ENCODE results near the gene RBSN.
"Not testable (repeated sequence)": the region's sequence is repeated elsewhere in the genome, so short reads cannot be mapped to it uniquely, and the experiment has no call there.

The RBSN gene

DNA sequence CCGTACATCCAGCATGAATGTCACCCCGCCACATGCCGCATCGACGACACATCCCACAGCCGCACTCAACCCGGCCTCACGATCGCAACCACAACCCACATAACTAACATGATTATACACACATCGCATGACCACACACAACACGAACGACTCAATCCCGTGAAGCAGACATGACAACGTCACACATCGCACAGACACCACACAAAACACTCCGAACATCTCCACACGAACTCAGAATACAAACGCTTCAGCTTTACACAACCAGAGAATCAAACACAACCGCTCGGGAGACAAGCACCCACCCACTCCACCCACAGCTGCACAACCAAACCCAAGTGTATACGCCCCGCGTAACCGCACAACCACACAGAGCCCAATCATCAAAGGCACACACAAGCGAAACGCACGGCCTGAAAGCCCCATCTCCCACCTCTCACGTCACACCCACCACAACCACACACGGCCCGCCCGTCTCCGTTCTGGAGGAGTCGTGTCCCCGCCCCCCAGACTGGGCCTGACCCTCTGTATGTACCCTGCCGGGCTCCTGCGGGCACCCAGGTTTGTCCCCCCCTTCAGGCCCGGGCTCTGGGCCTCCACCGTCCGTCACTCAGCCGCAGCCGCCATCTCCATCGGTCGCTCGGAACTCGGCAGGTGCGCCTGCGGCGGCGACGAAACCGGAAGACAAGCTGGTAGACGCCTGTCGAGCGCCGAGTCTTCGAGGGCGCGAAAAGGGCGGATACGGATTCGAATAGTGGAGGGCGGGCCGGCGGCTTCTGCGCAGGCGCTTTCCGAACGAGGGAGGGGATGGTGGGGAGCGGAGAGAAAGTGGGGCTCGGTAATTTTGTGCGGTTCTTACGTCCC, at the start of gene RBSN:
Gene RBSN, minus strand, starts transcription at position 646 of the 861 bp plus-strand sequence. CDS start 3,028 bp downstream, outside the sequence.
- peak; percentile 90 to 95 for DNase-seq (ENCODE audit: low read depth in 1 of 2, low spot score in 1 of 2)

DNA sequence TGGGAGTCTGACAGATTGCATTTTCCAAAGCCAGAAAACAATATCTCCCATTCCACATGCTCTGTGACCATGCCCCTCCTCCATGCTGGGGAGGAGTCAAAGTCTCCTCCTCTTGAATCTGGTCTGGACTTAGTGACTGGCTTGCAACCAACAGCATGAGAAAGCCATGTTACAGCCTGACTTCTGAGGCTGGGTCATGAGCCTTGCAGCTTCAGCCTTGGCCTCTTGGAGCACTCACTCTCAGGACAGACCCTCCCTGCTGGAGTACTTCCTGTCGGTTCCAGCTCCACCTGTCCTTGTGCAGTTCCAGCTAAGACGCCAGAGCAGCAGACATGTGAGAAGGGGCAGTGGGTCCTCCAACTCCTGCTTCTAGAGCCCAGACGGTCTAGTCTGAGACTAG, 49.7 kb upstream of the RBSN start:
- no peak for DNase-seq (ENCODE audit: low read depth in 1 of 2, low spot score in 1 of 2)

DNA sequence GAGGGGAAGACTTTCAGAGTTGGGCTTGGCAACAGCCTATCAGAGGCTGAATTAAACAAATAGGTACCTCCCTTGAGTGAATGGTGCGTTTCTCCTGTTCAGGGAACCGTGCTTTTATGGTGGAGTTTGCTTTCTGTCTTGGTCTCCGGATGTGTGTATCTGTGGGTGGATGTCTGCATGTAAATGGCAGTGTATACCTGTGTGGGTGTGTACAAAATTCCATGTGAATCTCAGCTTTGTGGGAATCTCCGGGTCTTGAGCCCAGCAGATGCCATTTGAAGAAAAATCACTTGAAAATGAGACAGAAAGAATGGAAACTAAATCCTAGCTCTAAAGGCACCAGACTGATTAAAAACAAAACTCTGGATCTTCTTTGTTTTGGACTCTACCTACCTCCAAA, 37.9 kb upstream of the RBSN start:
- DNase-seq (ENCODE audit: low read depth in 1 of 2, low spot score in 1 of 2) = not testable (repeated sequence)

DNA sequence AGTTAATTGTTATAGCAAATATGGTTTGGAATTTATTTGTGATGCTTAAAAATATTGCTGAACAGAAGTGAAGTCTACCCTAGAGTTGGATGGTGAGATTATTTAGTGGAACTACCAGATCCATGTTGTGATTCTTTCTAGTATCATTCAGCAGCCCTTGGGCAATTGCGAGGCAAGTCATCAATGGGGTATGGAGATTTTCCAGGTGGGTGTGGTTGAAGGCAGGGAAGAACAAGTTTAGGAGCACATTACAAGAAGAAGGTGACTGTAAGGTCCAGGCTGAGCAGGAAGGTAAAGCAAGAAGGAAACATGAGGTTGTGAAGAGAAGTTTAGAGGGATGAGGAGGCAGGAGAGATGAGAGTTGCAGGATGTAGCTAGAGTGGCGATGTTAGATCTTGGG, 36.0 kb upstream of the RBSN start:
- DNase-seq (ENCODE audit: low read depth in 1 of 2, low spot score in 1 of 2) = not testable (repeated sequence)

DNA sequence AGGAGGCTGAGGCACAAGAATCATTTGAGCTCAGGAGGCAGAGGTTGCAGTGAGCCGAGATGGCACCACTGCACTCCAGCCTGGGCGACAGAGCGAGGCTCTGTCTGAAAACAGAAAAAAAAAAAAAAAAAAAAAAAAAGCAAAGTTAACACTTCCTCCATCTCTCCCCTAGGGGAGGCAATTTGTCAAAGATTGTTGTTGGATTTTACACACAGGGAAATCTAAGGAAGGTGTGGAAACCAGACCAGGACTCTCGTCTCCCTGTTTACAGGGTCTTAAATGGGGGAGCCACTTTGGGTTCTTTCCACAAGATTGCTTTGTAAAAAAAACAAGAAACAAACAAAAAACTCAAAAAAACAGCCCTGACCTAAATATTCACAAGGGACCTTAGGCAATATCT, 29.5 kb upstream of the RBSN start:
- not testable (repeated sequence) for DNase-seq (ENCODE audit: low read depth in 1 of 2, low spot score in 1 of 2)

DNA sequence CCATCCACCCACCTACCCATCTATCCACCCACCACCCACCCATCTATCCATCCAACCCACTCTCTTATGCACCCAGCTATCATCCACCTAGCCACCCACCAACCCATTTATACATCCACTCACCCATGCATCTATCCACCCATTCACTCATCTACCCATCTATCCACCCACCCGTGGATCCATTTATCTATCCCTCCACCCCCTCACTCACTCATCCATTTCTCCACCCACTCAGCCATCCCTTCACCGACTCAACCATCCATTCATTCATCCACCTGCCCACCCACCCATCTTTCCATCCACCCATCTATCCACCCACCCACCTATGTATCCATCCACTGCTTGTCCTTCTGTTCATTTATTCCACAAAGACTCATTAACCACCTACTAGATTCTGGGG, 28.0 kb upstream of the RBSN start:
- DNase-seq (ENCODE audit: low read depth in 1 of 2, low spot score in 1 of 2) = not testable (repeated sequence)

DNA sequence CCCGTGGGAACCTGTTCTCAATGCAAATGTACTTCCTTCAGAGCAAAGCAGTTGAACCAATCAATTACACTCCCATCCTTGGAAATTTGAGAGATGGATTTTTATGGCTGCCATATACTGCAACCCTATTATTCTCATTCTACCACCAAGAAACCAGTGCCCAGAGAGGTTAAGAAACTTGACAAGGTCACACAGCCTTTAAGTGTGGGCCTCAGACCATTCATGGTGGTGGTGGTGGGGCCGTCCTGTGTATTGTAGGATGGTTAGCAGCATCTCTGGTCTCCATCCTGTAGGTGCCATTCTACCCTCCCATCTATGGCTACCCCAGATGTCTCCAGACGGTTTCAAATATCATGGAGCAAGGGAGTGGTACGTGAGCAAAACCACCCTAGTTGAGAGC, 23.4 kb upstream of the RBSN start:
- no peak for DNase-seq (ENCODE audit: low read depth in 1 of 2, low spot score in 1 of 2)

DNA sequence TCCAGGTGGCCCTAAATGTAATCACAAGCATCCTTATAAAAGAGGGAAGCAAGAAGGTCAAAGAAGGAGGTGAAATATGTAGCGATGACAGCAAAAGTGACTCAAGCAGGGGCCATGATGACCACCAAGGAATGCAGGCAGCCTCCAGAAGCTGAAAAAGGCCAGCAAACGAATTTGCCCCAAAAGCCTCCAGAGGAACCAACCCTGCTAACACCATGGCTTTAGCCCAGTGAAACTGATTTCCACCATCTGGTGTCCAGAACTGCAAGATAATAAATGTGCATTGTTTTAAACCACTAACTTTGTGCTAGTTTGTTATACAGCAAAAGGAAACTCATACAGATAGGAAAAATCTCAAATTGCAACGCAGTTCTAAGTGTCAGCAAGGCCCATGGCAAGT, 23.0 kb upstream of the RBSN start:
- no peak for DNase-seq (ENCODE audit: low read depth in 1 of 2, low spot score in 1 of 2)

DNA sequence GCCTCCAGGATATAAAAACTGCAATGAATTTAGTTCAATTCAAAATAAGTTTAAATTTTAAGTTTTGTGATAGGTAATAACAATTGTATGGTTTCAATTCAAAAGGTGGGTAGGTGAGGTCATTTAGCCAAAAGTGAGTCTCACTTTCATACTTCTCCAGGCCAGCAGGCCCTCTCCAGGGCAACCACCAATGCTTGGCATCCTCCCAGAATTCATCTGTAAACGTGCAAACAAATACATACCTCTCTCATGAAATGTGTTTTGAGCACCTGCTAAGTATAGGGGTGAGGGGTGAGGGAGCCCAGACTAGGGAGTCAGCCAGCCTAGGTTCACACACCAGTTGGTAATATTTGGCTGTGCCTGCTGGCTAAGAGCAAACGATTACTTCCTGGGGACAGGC, 22.0 kb upstream of the RBSN start:
- no peak for DNase-seq (ENCODE audit: low read depth in 1 of 2, low spot score in 1 of 2)

DNA sequence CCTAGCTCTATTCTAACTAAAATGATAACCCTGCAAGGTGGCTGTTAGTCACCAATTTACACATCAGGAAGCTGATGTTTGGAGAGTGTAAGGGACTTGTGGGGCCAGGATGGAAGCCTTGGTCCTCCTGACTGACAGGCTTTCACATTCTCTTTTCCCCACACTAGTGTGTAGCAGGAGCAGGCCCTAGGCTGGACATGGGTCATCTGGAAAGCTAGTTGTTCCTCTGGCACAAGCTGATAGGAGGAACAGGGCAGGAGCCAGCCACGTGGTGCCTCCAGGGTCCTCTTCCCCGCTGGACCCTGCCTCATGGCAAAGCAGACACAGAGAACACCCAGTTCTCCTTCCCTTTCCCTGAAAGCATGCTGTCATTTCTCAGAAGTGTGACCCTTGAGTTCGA, 18.1 kb upstream of the RBSN start:
- DNase-seq (ENCODE audit: low read depth in 1 of 2, low spot score in 1 of 2) = no peak

DNA sequence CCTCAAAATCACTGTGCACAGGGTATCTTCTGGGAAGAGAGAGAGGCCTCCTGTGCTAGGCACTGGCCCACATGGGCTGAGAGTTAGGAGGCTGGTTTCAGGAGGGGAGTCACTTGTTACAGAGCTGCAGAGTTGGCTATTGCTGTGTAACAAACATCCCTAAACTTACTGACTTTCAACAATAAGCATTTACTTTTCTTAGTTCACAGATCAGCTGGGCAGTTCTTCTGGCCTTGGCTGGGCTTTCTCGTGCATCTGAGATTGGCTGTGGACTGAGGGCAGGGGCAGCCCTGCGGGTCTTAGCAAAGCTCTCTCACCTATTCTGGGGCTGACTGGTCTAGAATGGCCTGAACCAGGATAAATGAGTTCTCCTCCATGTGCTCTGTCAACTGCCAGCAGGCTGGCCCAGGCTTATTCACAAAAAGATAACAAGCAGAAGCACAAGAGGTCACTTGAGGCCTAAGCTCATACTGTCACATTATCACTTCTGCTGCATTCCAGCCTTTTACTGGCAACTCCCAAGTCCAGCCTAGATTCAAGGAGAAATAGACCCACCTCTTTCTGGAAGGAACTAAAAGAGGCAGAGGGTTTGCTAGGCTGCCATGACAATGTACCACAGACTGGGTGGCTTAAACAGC, 17.2 kb upstream of the RBSN start:
- no peak for DNase-seq (ENCODE audit: low read depth in 1 of 2, low spot score in 1 of 2)

DNA sequence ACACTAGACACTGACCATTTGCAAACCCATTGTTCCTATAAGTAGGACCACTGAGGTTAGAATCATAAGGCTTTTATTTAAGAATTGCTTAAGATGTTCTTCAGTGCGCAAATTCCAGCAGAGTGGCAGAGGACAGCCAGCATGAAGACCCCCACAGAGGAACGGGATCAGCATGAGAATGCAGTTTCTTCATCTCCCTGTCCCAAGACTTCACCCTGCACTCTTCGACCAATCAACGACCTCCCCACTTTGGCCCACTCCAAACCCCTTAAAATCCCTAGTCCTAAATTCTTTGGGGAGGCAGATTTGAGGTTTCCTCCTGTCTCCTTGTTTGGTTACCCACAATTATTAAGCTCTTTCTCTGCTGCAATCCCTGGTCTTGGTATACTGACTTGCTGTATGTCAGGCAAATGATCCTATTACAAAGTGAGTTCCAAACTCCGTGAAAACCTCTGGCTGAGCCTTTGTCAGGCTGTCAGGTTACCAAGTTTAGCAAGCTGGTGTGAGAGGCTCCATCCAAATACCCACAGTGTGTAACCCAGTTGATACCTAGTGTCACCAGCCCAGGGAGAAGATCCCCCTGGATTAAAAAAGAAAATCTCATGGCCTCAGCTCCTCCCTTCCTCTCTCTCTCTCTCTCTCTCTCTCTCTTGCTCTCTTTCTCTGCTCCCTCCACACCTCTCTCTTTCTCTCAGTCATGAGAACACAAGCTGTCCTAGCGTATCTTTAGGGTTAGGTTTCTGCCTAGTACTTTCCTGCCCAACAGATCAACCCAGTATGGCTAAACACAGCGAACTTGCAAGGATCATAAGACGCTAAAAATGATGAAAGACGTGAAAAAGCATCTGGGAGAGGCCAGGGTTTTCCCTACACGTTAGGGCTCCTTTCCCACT, 15.8 kb upstream of the RBSN start:
- DNase-seq (ENCODE audit: low read depth in 1 of 2, low spot score in 1 of 2) = no peak

DNA sequence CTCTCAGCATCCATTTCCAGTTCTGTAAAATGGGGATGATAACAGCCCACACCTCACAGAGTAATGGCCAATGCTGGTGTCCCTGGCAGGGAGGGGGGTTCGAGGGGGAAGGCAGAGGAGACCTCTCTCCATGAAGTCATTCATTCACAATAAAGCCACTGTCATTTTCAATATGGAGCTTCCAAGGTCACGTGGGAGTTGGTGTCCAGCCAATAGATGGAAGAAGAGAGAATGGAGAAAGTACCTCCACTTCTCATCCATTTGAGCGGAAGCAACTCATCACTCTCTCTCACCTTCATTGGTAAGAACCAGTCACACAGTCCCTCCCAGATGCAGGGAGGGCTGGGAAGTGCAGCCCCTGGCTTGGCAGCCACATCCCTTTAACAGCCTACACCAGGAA, 14.9 kb upstream of the RBSN start:
- DNase-seq (ENCODE audit: low read depth in 1 of 2, low spot score in 1 of 2) = no peak

DNA sequence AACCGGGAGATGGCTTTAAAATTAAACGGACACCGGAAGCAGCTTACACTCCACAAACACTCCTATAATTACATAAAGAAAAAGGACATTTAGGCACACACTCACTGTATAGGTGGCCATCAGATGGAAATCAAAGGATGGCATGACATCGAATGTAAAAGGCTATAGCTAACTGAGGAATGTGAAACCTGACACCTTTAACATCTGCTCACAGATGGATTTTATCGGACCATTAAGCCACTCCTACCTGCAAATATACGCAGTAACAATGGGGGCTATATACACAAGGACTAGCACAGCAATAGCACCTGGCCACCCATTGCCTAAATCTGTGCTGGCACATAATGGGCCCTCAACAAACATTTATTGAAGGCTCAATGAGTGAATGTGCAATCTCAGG, 14.5 kb upstream of the RBSN start:
- no peak for DNase-seq (ENCODE audit: low read depth in 1 of 2, low spot score in 1 of 2)

DNA sequence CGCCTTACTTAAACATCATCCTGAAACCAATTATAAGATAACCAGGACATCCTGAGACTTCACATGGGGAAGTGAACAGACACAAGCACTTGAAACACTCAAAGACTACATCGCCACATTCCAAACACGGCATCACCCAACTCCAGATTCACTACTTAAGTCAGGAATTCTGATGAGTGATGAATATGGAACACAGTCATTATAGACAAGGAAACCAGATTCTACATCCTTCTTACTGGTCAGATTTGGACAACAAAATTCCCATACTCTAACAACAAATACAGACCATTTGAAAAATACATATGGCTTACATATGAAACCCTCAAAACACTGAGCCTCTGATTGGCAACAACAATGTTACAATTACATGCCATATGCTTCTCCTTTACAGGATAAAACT, 13.1 kb upstream of the RBSN start:
- no peak for DNase-seq (ENCODE audit: low read depth in 1 of 2, low spot score in 1 of 2)

DNA sequence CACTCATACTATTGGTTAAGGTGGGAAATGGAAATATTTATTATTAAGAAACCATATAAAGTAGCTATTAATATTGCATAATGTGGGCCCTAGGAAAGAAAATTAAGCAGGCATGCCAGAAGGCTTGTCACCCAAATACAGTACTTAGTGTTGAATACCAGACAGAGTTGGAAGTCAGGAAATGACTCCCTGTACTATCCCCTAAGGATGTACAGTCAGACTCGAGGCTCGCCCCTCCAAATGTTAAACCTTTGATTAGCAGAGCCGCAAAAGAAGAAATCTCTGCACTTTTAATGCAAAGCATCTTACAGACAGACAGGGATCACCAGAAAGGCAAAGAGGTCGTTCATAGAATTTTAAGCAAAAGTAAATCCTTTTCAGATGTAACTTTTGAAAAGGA, 11.3 kb upstream of the RBSN start:
- no peak for DNase-seq (ENCODE audit: low read depth in 1 of 2, low spot score in 1 of 2)

DNA sequence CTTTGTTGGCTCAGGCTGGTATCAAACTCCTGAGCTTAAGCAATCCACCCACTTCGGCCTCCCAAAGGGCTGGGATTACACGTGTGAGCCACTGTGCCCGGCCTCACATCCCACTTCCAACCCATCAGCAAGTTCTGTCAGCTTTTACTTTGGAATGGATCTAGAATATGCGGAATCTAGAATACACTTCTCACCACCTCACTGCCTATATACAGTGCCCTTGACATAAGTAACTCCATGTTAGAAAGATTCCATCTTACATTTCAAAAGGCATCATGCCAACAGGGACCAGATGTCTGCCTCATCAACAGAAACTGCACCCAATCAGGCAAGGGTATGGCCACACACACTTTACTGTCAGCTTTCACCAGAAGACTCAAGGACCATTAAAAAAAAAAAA, 9.9 kb upstream of the RBSN start:
- no peak for DNase-seq (ENCODE audit: low read depth in 1 of 2, low spot score in 1 of 2)

DNA sequence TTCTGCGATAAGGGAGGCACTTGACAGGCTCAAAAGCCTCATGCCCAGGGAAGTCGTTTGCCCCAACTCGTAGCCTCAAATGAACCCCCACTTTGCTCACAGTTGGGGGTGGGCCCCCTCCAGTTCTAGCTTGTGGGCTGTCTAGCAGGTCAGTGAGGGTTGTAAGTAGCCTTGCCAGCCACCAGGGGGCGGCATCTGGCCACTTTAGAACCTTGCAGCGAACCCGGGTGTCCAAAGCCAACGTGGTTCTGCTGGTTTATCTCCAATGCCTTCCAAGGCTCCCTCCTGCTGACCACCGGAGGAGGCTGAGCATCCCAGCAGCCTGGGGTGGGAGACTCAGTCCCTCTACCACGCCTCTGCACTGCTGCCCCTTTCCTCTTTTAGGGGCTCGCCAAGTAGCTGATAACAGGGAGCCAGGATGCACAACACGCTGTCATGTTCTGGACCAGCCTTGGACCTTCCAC, 9.2 kb upstream of the RBSN start:
- peak; percentile 55 to 57 for DNase-seq (ENCODE audit: low read depth in 1 of 2, low spot score in 1 of 2)

DNA sequence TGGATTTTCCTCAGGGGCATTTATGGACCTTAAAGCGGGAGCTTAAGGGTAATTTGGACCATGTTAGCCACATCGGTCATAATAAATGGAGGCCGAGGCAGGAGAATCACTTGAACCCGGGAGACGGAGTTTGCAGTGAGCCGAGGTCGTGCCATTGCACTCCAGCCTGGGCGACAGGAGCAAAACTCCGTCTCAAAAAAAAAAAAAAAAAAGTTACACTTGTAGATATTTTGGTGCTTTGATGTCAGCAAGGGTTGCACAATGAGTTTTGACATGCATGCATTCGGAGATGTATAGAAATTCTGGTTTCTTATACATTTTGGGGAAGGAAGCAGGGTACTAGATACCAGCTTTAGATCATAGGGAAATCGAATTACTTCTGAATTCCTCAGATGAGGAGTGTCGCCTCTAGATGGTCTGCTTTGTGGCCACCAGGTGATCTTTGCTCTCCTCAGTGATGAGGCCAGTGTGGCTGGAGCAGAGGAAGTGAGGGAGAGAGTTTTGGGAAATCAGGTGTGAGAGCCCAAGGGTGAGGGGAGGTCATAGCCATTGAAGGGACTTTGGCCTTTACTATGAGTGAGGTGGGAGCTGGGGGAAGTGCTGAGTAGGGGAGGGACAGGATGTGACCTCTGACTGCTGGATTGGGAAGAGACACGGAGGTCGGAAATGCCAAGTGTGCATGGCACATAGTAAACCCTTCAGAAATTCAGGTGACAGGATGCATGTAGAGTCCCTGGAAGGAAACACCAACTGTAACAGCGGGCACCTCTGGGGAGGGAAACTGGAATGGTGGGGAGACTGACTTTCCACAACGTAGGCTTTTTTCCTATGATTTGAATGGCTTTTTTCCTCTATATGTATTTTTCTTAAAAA, 8.4 kb upstream of the RBSN start:
- DNase-seq (ENCODE audit: low read depth in 1 of 2, low spot score in 1 of 2) = no peak

DNA sequence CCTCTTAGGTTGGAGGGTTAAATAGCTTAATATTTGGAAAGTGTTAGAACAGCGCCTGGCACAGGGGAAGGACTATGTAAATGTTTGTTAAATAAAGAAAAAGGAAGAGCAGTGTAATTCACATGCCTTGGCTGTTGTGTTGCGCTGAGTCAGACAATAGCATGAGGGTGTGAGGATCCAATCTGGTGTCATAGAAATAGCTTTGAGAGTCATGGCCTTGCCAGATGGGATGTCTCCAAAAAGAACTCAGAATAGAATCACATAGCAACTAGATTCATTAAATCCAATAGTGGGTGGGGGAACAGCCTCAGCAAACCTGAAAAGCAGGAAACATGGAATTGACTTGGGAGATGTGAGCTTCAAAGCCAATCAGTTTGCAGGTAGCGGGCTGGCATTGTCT, 3.9 kb upstream of the RBSN start:
- DNase-seq (ENCODE audit: low read depth in 1 of 2, low spot score in 1 of 2) = no peak

DNA sequence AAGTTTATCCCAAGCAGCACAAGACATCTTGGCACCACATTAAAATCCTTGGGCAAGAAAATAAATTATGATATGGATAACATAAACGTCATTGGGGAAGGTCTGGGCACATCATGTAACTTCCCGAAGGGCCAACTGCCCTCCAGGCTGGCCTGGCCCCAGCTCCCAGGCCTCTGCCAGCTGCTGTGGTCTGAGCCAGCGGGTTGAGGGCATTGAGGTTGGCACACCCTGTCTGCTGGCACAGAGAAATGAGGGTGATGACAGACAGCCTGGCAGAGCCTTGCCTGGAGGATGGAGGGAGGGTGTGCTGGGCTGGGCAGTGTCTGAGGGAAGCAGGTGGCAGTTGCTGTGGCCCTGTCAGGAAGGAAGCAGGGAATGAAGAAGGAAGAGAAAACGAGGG, 3.3 kb upstream of the RBSN start:
- no peak for DNase-seq (ENCODE audit: low read depth in 1 of 2, low spot score in 1 of 2)

Data from activated CD4-positive, alpha-beta T cell treated with anti-CD3 and anti-CD28 coated beads, Interleukin-2, amount 50 U/mL, for 24 hours (primary cell).